B cell (primary cell): ENCODE data around the gene ADGRD2.

ENCODE experiments used
- CTCF ChIP-seq: fragments of 200-600 bp; IDR thresholded peaks from one replicate; pipeline ENCODE4 v1.8.0; 2022; ENCODE audit warnings: antibody characterized with exemption, mild to moderate bottlenecking
- EZH2 ChIP-seq: IDR thresholded peaks from 2 replicates; pipeline ENCODE4 v1.6.1; 2012; ENCODE audit warnings: borderline replicate concordance, low read depth, mild to moderate bottlenecking, moderate library complexity, low read length; ENCODE audit not compliant: insufficient read depth, poor library complexity, severe bottlenecking

- TF ChIP-seq CTCF (no peak), EZH2 (no peak)
Measured at GRCh38 chr9:124514125-124514524, 63.9 kb downstream of the ADGRD2 start.
